HCT116 (cell line): ENCODE measurements around the gene WASF2. TPM values are rescaled to one million over a fixed set of nuclear protein-coding genes. Genes with fewer than 3 reads are reported as not detected.

Experiments used
- ATAC-seq: fragments of 200-7000 bp; cut with Tn5 transposase; 2 replicates; pipeline ENCODE4 v1.9.1; 2020; ENCODE audit warnings: mild to moderate bottlenecking, moderate library complexity
- BruUV-seq: library from RNA; stranded (reverse); fragments of 400-500 nt; replicated peaks from 2 replicates; lab custom pipeline; 2021; lab: Mats Ljungman, UMichigan
- CTCF ChIA-PET: fragments of 300-600 bp; sonication (Branson Sonifier 250); formaldehyde crosslinking; loops from one replicate; lab custom pipeline; 2021; ENCODE audit warnings: antibody characterized with exemption; lab: Charles Lee
- POLR2A ChIA-PET: fragments of 300-600, 350-600 bp; sonication (Branson Sonifier 250); formaldehyde crosslinking; loops from one replicate; lab custom pipeline; 2021; ENCODE audit warnings: antibody characterized with exemption; lab: Charles Lee
- RAD21 ChIA-PET, 2 experiments: fragments of 300-600 bp; sonication (Branson Sonifier 250); formaldehyde crosslinking; loops; one replicate each; lab custom pipeline; 2023; ENCODE audit warnings: low total read pairs in 2 of 2; ENCODE audit not compliant: uncharacterized antibody in 2 of 2, unreplicated experiment in 2 of 2, low non-redundant PET in 1 of 2; lab: Charles Lee
- DNase-seq: peaks from one replicate; pipeline ENCODE4 v3.0.0-alpha.2; 2010; ENCODE audit warnings: low read depth, low spot score
- H2AFZ ChIP-seq: fragments of 200-600 bp; shearing (Covaris generic), sonication (generic); 2 replicates; pipeline ENCODE4 v1.6.1; 2017; ENCODE audit warnings: low read depth, mixed run types, mixed read lengths, antibody characterized with exemption, low read length; ENCODE audit not compliant: poor library complexity, severe bottlenecking
- H3K27ac ChIP-seq: 2 replicates; pipeline ENCODE4 v1.5.1; 2012; ENCODE audit warnings: low read depth, low read length
- H3K27me3 ChIP-seq: fragments of 200-600 bp; sonication (generic); 2 replicates; pipeline ENCODE4 v1.6.1; 2016; ENCODE audit warnings: mixed run types, low read length, mixed read lengths; ENCODE audit not compliant: insufficient read depth
- H3K36me3 ChIP-seq, 2 experiments: fragments of 200-500 bp in 1 of 2; fragments of 200-600 bp in 1 of 2; sonication (Bioruptor generic) in 1 of 2; sonication (generic) in 1 of 2; 2 replicates each; pipeline versions ENCODE4 v1.5.1 to v1.6.1; 2014 to 2016; ENCODE audit warnings: low read length in 2 of 2, inconsistent platforms in 1 of 2, mixed read lengths in 1 of 2, mixed run types in 1 of 2; ENCODE audit not compliant: insufficient read depth in 2 of 2, control insufficient read depth in 1 of 2
- H3K4me1 ChIP-seq, 2 experiments: fragments of 200-600 bp in 1 of 2; sonication (generic) in 1 of 2; 2 replicates each; pipeline versions ENCODE4 v1.5.1 to v1.6.1; 2012 to 2017; ENCODE audit warnings: low read length in 2 of 2, inconsistent platforms in 1 of 2, mild to moderate bottlenecking in 1 of 2, mixed read lengths in 1 of 2, mixed run types in 1 of 2, moderate library complexity in 1 of 2; ENCODE audit not compliant: insufficient read depth in 2 of 2, control insufficient read depth in 1 of 2
- H3K4me2 ChIP-seq: fragments of 200-600 bp; sonication (generic); 2 replicates; pipeline ENCODE4 v1.6.1; 2017; ENCODE audit warnings: mixed run types, low read length, mixed read lengths
- H3K4me3 ChIP-seq, 2 experiments: fragments of 200-600 bp in 1 of 2; sonication (generic) in 1 of 2; replicated peaks in 1 of 2; 2 replicates each; pipeline ENCODE4 v1.5.1; 2011 to 2016; ENCODE audit warnings: low read length in 2 of 2, control low read depth in 1 of 2, low read depth in 1 of 2, mild to moderate bottlenecking in 1 of 2, mixed read lengths in 1 of 2, mixed run types in 1 of 2
- H3K79me2 ChIP-seq: fragments of 200-600 bp; sonication (generic); 2 replicates; pipeline ENCODE4 v1.6.1; 2017; ENCODE audit warnings: mild to moderate bottlenecking, mixed run types, low read length, moderate library complexity, mixed read lengths; ENCODE audit not compliant: insufficient read depth
- H3K9ac ChIP-seq: fragments of 200-600 bp; sonication (generic); 2 replicates; pipeline ENCODE4 v1.6.1; 2016; ENCODE audit warnings: low read length, mixed read lengths
- H3K9me2 ChIP-seq: fragments of 200-600 bp; sonication (generic), shearing (Covaris generic); 2 replicates; pipeline ENCODE4 v1.6.1; 2017; ENCODE audit warnings: mixed run types, mild to moderate bottlenecking, moderate library complexity; ENCODE audit not compliant: insufficient read depth
- H3K9me3 ChIP-seq, 2 experiments: fragments of 200-500 bp in 1 of 2; fragments of 200-600 bp in 1 of 2; sonication (Bioruptor generic) in 1 of 2; sonication (generic) in 1 of 2; 2 replicates each; pipeline ENCODE4 v1.6.1; 2014 to 2017; ENCODE audit warnings: low read length in 2 of 2, mixed read lengths in 2 of 2, inconsistent platforms in 1 of 2, low read depth in 1 of 2, mild to moderate bottlenecking in 1 of 2, mixed run types in 1 of 2, moderate library complexity in 1 of 2; ENCODE audit not compliant: control insufficient read depth in 1 of 2, insufficient read depth in 1 of 2
- H4K20me1 ChIP-seq: fragments of 200-600 bp; sonication (generic), shearing (Covaris generic); 2 replicates; pipeline ENCODE4 v1.6.1; 2017; ENCODE audit warnings: mixed run types, mild to moderate bottlenecking, moderate library complexity; ENCODE audit not compliant: insufficient read depth
- CEBPB ChIP-seq: IDR thresholded peaks from 2 replicates; pipeline ENCODE4 v1.6.1; 2012; ENCODE audit warnings: low read depth
- CTCF ChIP-seq, 3 experiments: fragments of 200-600 bp in 1 of 3; sonication (generic) in 1 of 3; IDR thresholded peaks in 2 of 3; conservative IDR thresholded peaks in 1 of 3; 2 replicates each; pipeline ENCODE4 v1.5.1; 2012 to 2017; ENCODE audit warnings: low read depth in 2 of 3, low read length in 2 of 3, antibody characterized with exemption in 1 of 3, borderline replicate concordance in 1 of 3, control low read depth in 1 of 3, mild to moderate bottlenecking in 1 of 3, mixed read lengths in 1 of 3, mixed run types in 1 of 3, moderate library complexity in 1 of 3; ENCODE audit not compliant: insufficient read depth in 1 of 3
- EGR1 ChIP-seq: IDR thresholded peaks from 2 replicates; pipeline ENCODE4 v1.6.1; 2012; ENCODE audit warnings: low read depth
- ELF1 ChIP-seq: IDR thresholded peaks from 2 replicates; pipeline ENCODE4 v1.6.1; 2012; ENCODE audit warnings: low read depth, borderline replicate concordance
- EZH2 ChIP-seq: fragments of 200-600 bp; sonication (generic); IDR thresholded peaks from 2 replicates; pipeline ENCODE4 v1.6.1; 2017; ENCODE audit warnings: antibody characterized with exemption, mixed run types
- EZH2phosphoT487 ChIP-seq: fragments of 200-600 bp; IDR thresholded peaks from 2 replicates; pipeline ENCODE4 v1.6.1; 2018; ENCODE audit warnings: antibody characterized with exemption, borderline replicate concordance
- FOSL1 ChIP-seq: IDR thresholded peaks from 2 replicates; pipeline ENCODE4 v1.6.1; 2012; ENCODE audit warnings: low read depth
- POLR2AphosphoS5 ChIP-seq: IDR thresholded peaks from 2 replicates; pipeline ENCODE4 v1.6.1; 2011; ENCODE audit warnings: mild to moderate bottlenecking, low read depth, low read length, moderate library complexity
- RAD21 ChIP-seq: IDR thresholded peaks from 2 replicates; pipeline ENCODE4 v1.6.1; 2012; ENCODE audit warnings: low read depth, mild to moderate bottlenecking
- REST ChIP-seq: IDR thresholded peaks from 2 replicates; pipeline ENCODE4 v1.6.1; 2012; ENCODE audit warnings: low read depth
- SP1 ChIP-seq: IDR thresholded peaks from 2 replicates; pipeline ENCODE4 v1.6.1; 2012; ENCODE audit warnings: low read depth
- SRF ChIP-seq: IDR thresholded peaks from 2 replicates; pipeline ENCODE4 v1.6.1; 2012; ENCODE audit warnings: low read depth
- ZBTB33 ChIP-seq: IDR thresholded peaks from 2 replicates; pipeline ENCODE4 v1.6.1; 2011; ENCODE audit warnings: mild to moderate bottlenecking, low read length, moderate library complexity; ENCODE audit not compliant: insufficient replicate concordance; ENCODE audit errors: extremely low read depth
- ZFX ChIP-seq: fragments of 450-650 bp; IDR thresholded peaks from 2 replicates; pipeline ENCODE4 v1.6.1; 2017
- ZNF274 ChIP-seq: fragments of 200-500 bp; sonication (Bioruptor generic); IDR thresholded peaks from 2 replicates; pipeline ENCODE4 v1.6.1; 2014; ENCODE audit warnings: mild to moderate bottlenecking, low read depth, low read length, inconsistent platforms
- intact Hi-C: fragments of 100-400 bp; cut with micrococcal nuclease; formaldehyde crosslinking; loops from 2 replicates; pipeline ENCODE4 v1.10.0; 2022
- total RNA-seq: library from RNA; stranded (reverse); gene quantifications from one replicate; pipeline ENCODE4 v1.2.1, GENCODE V29; 2021; ENCODE audit not compliant: unreplicated experiment

Gene WASF2
- total RNA-seq, 1 experiment from 2014 or later, result 111 TPM

- POLR2A ChIA-PET, result interaction anchor here (0.9 kb wide), 1 partner anchor 9 kb away, joined by 3 read pairs; no protein-coding TSS in a partner anchor
Measured at GRCh38 chr1:27439150-27439549, 50.8 kb downstream of the WASF2 start.

More at GRCh38 chr1:27439150-27439549, 50.8 kb downstream of the WASF2 start:
- BruUV-seq, result no TSS peak
- ATAC-seq, result no peak
- no peak for TF ChIP-seq ZNF274
- TF ChIP-seq POLR2AphosphoS5, result no peak
- TF ChIP-seq ZFX, result no peak
- TF ChIP-seq EGR1, result no peak
- TF ChIP-seq FOSL1, result no peak
- TF ChIP-seq REST, result no peak
- TF ChIP-seq EZH2phosphoT487, result no peak
- no peak for TF ChIP-seq ELF1
- no peak for TF ChIP-seq CEBPB
- no peak for TF ChIP-seq CTCF (IDR thresholded peaks at IDR 0.05 in 2 of 3, conservative IDR thresholded peaks at IDR 0.05 in 1 of 3; ENCODE audit: borderline replicate concordance in 1 of 3, insufficient read depth in 1 of 3, low read depth in 2 of 3, low read length in 2 of 3)
- TF ChIP-seq RAD21, result no peak
- TF ChIP-seq SRF, result no peak
- no peak for TF ChIP-seq ZBTB33
- no peak for TF ChIP-seq SP1
- TF ChIP-seq EZH2, result no peak
- TF ChIP-seq, all 23 proteins: peak for 0
- intact Hi-C loops, result no loop called here
- H3K79me2 ChIP-seq, result peaks cover 80% of the 10 kb centered on the region
- no peaks in the 10 kb centered on the region for H3K36me3 ChIP-seq
- H3K4me3 ChIP-seq, result no peak overlapping the region
- peaks cover 8 to 37% of the 10 kb centered on the region in 2 experiments for H3K4me1 ChIP-seq
- CTCF ChIA-PET, result no interaction called here
- H3K27me3 ChIP-seq, result no peaks in the 10 kb centered on the region
- no peaks in the 10 kb centered on the region for H3K9me3 ChIP-seq
- RAD21 ChIA-PET, result no interaction called here
- peaks cover 16% of the 10 kb centered on the region; the same call in 1 of the 2 replicates for H4K20me1 ChIP-seq
- no peak overlapping the region for H3K27ac ChIP-seq
- no peak for DNase-seq
- H3K9me2 ChIP-seq, result no peaks in the 10 kb centered on the region
- H3K4me2 ChIP-seq, result no peak overlapping the region
- no peak overlapping the region for H2AFZ ChIP-seq
- no peak overlapping the region for H3K9ac ChIP-seq
